NOMO-1 treated with DMSO at 0.1 percent for 48 hours (cell line): ENCODE data around the gene HTN3.
"Not testable (repeated sequence)": the region's sequence is repeated elsewhere in the genome, so short reads cannot be mapped to it uniquely, and the experiment has no call there.

Experiments used
- DNase-seq: peaks from one replicate; lab custom pipeline; 2025; ENCODE audit not compliant: unreplicated experiment; lab: John Stamatoyannopoulos, UW

HTN3 gene

DNA sequence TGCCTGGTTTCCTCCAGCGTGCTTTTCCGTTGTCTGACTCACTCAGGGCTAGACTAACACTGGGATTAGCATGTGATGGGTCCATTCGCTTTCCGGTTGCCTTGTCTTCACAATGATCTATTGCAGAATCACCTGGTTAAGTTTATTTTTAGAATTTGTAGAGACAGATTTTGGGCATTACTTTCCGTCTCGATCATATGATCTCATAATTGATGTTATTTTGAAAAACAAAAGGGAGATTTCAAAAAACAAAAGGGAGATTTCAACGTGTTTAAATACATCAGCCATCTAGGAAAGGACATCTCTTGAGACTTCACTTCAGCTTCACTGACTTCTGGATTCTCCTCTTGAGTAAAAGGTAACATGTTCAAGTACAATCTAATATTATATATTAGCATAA lies at the start of gene HTN3:
Gene HTN3 (plus strand): TSS at position 301 of the 400 bp plus-strand sequence. CDS start 2,282 bp downstream, outside the sequence.
- DNase-seq, result not testable (repeated sequence)

GRCh38 chr4:69984030-69984443 lies 44.2 kb upstream of the HTN3 start:
- DNase-seq, result no peak

DNA sequence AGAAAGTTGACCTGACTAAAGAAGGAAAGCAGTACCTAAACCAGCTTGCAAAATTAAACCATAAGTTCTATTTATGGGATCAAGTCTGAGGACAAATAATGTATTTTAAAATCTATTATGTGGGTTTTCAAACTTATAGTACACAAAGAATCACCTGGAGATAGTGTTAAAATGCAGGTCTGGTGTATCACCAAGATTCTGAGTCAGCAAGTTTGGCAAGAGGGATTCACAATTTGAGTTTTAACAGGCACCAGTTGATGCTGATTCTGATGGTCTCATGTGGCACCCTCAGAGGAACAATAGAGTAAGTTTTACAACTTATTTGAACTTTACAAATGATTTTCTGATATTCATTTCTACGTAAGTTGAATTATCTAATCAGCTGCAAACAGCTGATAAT lies 41.6 kb upstream of the HTN3 start:
- DNase-seq, result no peak

DNA sequence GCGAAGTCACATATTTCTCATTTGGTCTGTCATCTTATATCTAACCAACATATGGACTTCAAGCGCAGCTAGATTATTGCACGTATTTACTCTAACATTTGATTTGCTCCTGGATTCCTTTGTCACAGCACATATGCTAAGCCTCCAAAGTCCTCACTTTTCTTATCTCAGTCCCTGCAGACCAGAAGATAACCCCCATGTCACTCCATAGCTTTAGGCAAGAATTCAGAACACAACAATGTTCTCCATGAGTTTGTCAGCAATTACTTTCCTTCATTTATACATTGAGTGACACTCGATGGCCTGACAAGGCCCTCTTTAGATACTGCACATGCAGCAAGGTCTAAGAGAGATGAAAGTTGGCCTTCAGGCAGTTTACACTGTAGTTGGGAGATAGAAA lies 37.2 kb upstream of the HTN3 start:
- DNase-seq, result no peak

DNA sequence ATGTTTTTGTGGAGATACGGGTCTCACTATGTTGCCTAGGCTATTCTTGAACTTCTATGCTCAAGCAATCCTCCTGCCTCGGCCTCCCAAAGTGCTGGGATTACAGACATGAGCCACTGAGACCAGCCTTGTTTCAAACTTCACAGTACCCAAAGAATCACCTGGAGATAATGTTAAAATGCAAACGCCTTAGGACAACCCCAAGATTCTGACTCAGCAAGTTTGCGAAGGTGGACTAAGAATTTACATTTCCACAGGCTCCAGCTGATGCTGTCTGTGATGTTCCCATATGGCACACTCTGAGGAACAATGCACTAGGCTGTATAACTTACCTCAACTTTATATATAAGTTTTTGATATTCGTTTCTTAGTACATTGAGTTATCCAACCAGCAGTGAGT lies 33.5 kb upstream of the HTN3 start:
- no peak for DNase-seq

- no peak for DNase-seq
Observed at GRCh38 chr4:69995526-69996016, 32.7 kb upstream of the HTN3 start, which contains the start of gene STATH. STATH (plus strand) TSS chr4:69995966; CDS start chr4:69998438, 2,472 bp downstream.

DNA sequence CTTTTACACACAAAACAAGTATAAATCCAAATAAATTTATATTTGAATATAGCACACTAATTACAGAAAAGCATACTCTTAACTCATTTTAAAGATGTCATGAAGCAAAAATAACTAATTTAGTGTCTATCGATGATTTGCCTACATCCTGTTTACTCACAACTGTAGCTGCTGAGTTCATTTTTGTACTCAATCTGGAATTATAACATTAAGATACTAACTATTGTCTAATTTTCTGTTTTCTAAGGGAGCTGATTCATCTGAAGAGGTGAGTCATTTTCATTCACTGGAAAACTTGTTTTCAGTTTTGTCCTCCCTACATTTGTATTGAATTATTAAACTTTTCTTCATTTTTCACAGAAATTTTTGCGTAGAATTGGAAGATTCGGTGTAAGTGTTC lies 28.8 kb upstream of the HTN3 start:
- no peak for DNase-seq

GRCh38 chr4:70000711-70001110 lies 27.5 kb upstream of the HTN3 start:
- no peak for DNase-seq

- DNase-seq, result no peak
Observed at GRCh38 chr4:70002507-70002906, 25.8 kb upstream of the HTN3 start.

DNA sequence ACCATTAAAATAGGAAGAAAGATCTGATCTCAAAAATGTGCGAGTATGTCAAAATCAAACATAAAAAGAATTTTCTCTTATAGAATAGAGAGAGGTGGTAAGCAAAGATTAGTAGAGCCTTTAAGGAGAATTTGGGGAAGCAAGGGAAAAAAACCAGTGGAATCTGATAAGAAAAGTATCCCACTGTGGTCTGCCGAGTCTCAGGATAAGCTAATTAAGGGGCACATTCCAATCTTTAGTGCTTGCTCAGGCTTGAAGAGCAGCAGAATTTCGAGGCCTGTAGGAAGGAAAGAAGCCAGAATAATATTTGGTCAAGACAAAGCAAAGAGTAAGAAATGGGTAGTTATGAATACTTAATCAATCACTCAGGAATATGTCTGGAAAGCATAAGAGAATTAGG lies 19.5 kb upstream of the HTN3 start:
- DNase-seq, result no peak

GRCh38 chr4:70019006-70019405 lies 9.3 kb upstream of the HTN3 start:
- not testable (repeated sequence) for DNase-seq

GRCh38 chr4:70023218-70023617 lies 5.0 kb upstream of the HTN3 start:
- DNase-seq, result no peak

DNA sequence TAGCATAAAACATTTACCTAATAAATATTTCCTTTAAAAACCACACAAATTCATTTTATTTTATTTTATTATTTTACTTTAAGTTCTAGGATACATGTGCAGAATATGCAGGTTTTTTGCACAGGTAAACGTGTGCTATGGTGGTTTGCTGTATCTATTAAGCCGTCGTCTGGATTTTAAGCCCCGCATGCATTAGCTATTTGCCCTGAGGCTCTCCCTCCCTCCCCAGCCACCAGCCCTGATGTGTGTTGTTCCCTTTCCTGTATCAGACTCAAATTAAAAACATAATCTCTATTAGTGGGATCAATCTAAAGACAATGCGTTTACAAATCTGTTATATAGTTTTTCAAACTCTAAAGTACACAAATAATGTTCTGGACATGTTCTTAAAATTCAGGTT lies 1.2 kb upstream of the HTN3 start:
- no peak for DNase-seq

DNA sequence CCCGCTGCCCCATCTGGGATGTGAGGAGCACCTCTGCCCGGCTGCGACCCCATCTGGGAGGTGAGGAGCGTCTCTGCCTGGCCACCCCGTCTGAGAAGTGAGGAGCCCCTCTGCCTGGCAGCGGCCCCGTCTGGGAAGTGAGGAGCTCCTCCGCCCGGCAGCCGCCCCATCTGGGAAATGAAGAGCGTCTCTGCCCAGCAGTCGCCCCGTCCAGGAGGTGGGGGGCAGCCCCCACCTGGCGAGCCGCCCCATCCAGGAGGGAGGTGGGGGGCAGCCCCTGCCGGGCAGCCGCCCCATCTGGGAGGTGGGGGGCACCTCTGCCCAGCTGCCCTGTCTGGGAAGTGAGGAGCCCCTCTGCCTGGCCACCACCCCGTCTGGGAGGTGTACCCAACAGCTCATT lies 9.3 kb downstream of the HTN3 start:
- not testable (repeated sequence) for DNase-seq

GRCh38 chr4:70039928-70040327 lies 11.7 kb downstream of the HTN3 start:
- DNase-seq, result not testable (repeated sequence)

GRCh38 chr4:70041652-70042286 lies 13.5 kb downstream of the HTN3 start:
- no peak for DNase-seq

GRCh38 chr4:70050138-70050537 lies 21.9 kb downstream of the HTN3 start, which contains the start of gene HTN1:
HTN1 (plus strand) TSS chr4:70050438; CDS start chr4:70053077, 2,639 bp downstream.
- DNase-seq, result not testable (repeated sequence)

DNA sequence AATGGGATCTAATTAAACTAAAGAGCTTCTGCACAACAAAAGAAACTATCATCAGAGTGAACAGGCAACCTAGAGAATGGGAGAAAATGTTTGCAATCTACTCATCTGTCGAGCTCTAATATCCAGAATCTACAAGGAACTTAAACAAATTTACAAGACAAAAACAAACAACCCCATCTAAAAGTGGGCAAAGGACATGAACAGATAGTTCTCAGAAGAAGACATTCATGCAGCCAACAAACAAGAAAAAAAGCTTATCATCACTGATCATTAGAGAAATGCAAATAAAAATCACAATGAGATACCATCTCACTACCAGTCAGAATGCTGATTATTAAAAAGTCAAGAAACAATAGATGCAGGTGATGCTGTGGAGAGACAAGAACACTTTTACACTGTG lies 28.3 kb downstream of the HTN3 start:
- not testable (repeated sequence) for DNase-seq

- no peak for DNase-seq
Observed at GRCh38 chr4:70057651-70058050, 29.4 kb downstream of the HTN3 start.

- DNase-seq, result no peak
Observed at GRCh38 chr4:70059149-70059548, 30.9 kb downstream of the HTN3 start.

DNA sequence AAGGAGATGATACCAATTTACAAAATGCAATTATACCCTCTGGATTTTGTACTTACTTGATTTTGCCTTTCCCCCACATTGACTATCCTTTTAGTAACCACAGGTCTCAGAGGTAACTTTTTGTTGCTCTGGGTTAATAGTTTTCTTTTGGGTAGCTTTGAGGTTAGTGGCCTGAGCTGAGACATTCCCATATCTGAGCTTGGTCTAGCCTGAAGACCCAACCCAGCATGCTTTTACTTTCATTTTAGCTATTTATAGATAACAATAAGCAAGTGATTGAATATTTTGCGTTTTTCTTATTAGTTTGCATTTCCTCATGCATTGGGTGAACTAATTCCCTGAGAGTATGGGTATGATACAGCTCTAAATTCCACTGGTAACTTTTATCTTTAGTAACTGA lies 33.7 kb downstream of the HTN3 start:
- DNase-seq, result no peak

GRCh38 chr4:70080205-70080604 lies 51.9 kb downstream of the HTN3 start:
- DNase-seq, result no peak
